ENCODE measurements around the gene MAP6D1.

Gene MAP6D1

GRCh38 chr3:183825456-183826161 is at the start of gene MAP6D1:
Gene MAP6D1, minus strand, starts transcription at chr3:183825577. Its CDS starts 30 bp downstream, at chr3:183825547.
- TF ChIP-seq ZNF565 (CRISPR knock-in tag; conservative IDR thresholded peaks at IDR 0.05; ENCODE audit: low read depth) (no peak), ZNF8 (CRISPR knock-in tag; IDR thresholded peaks at IDR 0.05) (no peak), ZFP3 (CRISPR knock-in tag; IDR thresholded peaks at IDR 0.05) (no peak), TCF4 (CRISPR knock-in tag; IDR thresholded peaks at IDR 0.05; ENCODE audit: borderline replicate concordance) (no peak), PPARA (CRISPR knock-in tag; IDR thresholded peaks at IDR 0.05; ENCODE audit: borderline replicate concordance) (no peak), ZFP30 (CRISPR knock-in tag; IDR thresholded peaks at IDR 0.05) (no peak), TOX (CRISPR knock-in tag; IDR thresholded peaks at IDR 0.05; ENCODE audit: borderline replicate concordance) (no peak), ESRRG (CRISPR knock-in tag; IDR thresholded peaks at IDR 0.05) (no peak), CSRNP3 (CRISPR knock-in tag; IDR thresholded peaks at IDR 0.05) (no peak), SNAI2 (CRISPR knock-in tag; IDR thresholded peaks at IDR 0.05) (no peak)
- ATAC-seq, result peak; percentile 60

- no peak for ATAC-seq
- TF ChIP-seq POU6F1 (CRISPR knock-in tag; IDR thresholded peaks at IDR 0.05; ENCODE audit: borderline replicate concordance, low read depth) (no peak), RARB (CRISPR knock-in tag; IDR thresholded peaks at IDR 0.05) (no peak), ZC3H10 (CRISPR knock-in tag; IDR thresholded peaks at IDR 0.05) (no peak), SNAI2 (CRISPR knock-in tag; IDR thresholded peaks at IDR 0.05) (no peak), TSHZ2 (CRISPR knock-in tag; IDR thresholded peaks at IDR 0.05) (no peak), TOX (CRISPR knock-in tag; IDR thresholded peaks at IDR 0.05; ENCODE audit: borderline replicate concordance) (no peak), GLIS3 (CRISPR knock-in tag; IDR thresholded peaks at IDR 0.05) (no peak), ARNTL (CRISPR knock-in tag; IDR thresholded peaks at IDR 0.05; ENCODE audit: borderline replicate concordance, low read depth) (no peak), ZNF565 (CRISPR knock-in tag; conservative IDR thresholded peaks at IDR 0.05; ENCODE audit: low read depth) (no peak), ISL1 (CRISPR knock-in tag; IDR thresholded peaks at IDR 0.05) (no peak), TCF4 (CRISPR knock-in tag; IDR thresholded peaks at IDR 0.05; ENCODE audit: borderline replicate concordance) (no peak), ZNF70 (CRISPR knock-in tag; IDR thresholded peaks at IDR 0.05) (no peak), CREB5 (CRISPR knock-in tag; IDR thresholded peaks at IDR 0.05; ENCODE audit: low read depth) (no peak), ZNF8 (CRISPR knock-in tag; IDR thresholded peaks at IDR 0.05) (no peak), ZFP3 (CRISPR knock-in tag; IDR thresholded peaks at IDR 0.05) (no peak)
These were observed 48.5 kb upstream of the MAP6D1 start for GRCh38 chr3:183873914-183874313.

- ATAC-seq, result no peak
- no peak for TF ChIP-seq CSRNP3 (CRISPR knock-in tag; IDR thresholded peaks at IDR 0.05)
These were observed 46.2 kb upstream of the MAP6D1 start for GRCh38 chr3:183871541-183871940.
